Brain microvascular endothelial cell (primary cell): ENCODE results near the gene ZFP1.
"Not testable (repeated sequence)": the region's sequence is repeated elsewhere in the genome, so short reads cannot be mapped to it uniquely, and the experiment has no call there.

Experiments
- DNase-seq: peaks from one replicate; pipeline ENCODE4 v3.0.0-alpha.2; 2020
- H3K27ac ChIP-seq: fragments of 250-450 bp; sonication (Bioruptor Pico); 2 replicates; pipeline ENCODE4 v1.5.1; 2020; ENCODE audit warnings: mild to moderate bottlenecking, moderate library complexity
- H3K27me3 ChIP-seq: fragments of 250-450 bp; sonication (Bioruptor Pico); replicated peaks from 2 replicates; pipeline ENCODE4 v1.5.1; 2020; ENCODE audit warnings: mild to moderate bottlenecking
- H3K36me3 ChIP-seq: fragments of 250-450 bp; sonication (Bioruptor Pico); replicated peaks from 2 replicates; pipeline ENCODE4 v1.5.1; 2020; ENCODE audit warnings: mild to moderate bottlenecking
- H3K4me3 ChIP-seq: 2 replicates; pipeline ENCODE4 v1.5.1; 2011; ENCODE audit warnings: low read depth, mild to moderate bottlenecking, control low read depth, low read length, moderate library complexity
- in situ Hi-C: cut with HindIII; loops from 2 replicates; pipeline ENCODE4 v1.10.0; 2017; ENCODE audit warnings: low sequenced_read_pairs, low pct_ligation_motif_present
- TF ChIP-seq, protein P1 (sequence below): IDR thresholded peaks from 2 replicates; pipeline ENCODE4 v1.5.1; 2011; ENCODE audit warnings: low read depth, mild to moderate bottlenecking, moderate library complexity, low read length, control low read depth, inconsistent platforms; ENCODE audit errors: missing control alignments

Gene ZFP1

GRCh38 chr16:75206749-75207451 lies 58.6 kb downstream of the ZFP1 start, which contains the start of gene CTRB2:
CTRB2 (minus strand) TSS chr16:75207161; CDS start chr16:75207141, 20 bp downstream.
- no peak for DNase-seq
- Histone ChIP-seq H3K27ac (no peak within 1 kb of the TSS), H3K4me3 (no peak within 1 kb of the TSS), H3K36me3 (no peaks in the 10 kb centered on the region), H3K27me3 (no peaks in the 10 kb centered on the region)
- TF ChIP-seq, protein P1, sequence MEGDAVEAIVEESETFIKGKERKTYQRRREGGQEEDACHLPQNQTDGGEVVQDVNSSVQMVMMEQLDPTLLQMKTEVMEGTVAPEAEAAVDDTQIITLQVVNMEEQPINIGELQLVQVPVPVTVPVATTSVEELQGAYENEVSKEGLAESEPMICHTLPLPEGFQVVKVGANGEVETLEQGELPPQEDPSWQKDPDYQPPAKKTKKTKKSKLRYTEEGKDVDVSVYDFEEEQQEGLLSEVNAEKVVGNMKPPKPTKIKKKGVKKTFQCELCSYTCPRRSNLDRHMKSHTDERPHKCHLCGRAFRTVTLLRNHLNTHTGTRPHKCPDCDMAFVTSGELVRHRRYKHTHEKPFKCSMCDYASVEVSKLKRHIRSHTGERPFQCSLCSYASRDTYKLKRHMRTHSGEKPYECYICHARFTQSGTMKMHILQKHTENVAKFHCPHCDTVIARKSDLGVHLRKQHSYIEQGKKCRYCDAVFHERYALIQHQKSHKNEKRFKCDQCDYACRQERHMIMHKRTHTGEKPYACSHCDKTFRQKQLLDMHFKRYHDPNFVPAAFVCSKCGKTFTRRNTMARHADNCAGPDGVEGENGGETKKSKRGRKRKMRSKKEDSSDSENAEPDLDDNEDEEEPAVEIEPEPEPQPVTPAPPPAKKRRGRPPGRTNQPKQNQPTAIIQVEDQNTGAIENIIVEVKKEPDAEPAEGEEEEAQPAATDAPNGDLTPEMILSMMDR, result no peak
- in situ Hi-C loops, result no loop called here

- DNase-seq, result no peak
- Histone ChIP-seq H3K36me3 (no peaks in the 10 kb centered on the region), H3K4me3 (no peak overlapping the region), H3K27ac (no peak overlapping the region), H3K27me3 (no peaks in the 10 kb centered on the region)
- TF ChIP-seq, protein P1, result no peak
- in situ Hi-C loops, result no loop called here
These were observed 59.5 kb downstream of the ZFP1 start for GRCh38 chr16:75207831-75208230.

DNA sequence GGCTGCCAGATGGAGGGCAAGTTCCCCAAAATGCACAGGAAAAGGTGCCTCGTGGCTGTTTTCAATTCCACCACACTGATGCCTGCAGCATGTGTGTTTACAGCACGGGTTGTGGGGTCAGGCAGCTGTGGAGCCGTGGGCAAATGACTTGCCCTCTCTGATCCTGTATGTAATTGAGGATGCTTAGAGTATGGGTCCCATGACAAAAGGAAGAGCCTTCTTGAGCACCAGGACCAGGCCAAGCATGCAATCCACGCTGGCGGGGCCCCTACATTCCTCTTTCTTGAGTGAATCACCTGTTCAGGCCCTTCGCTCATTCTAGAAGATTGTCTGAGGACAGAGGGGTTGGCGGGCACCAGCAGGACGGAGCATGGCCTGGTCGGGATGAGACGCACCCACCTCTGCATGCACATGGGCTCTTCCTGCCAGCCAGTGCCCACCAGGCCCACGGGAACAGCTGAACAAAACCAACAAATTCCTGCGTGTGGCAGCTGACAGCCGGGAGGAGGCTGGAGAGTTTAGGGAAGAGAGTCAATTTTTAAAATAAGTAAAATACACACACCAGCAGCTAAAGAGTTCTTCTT lies 60.0 kb downstream of the ZFP1 start:
- Histone ChIP-seq H3K36me3 (no peaks in the 10 kb centered on the region), H3K4me3 (no peak overlapping the region), H3K27ac (no peak overlapping the region), H3K27me3 (no peaks in the 10 kb centered on the region)
- in situ Hi-C loops, result no loop called here
- TF ChIP-seq, protein P1, result no peak
- no peak for DNase-seq

- TF ChIP-seq, protein P1, result no peak
- H3K27me3 ChIP-seq, result no peaks in the 10 kb centered on the region
- H3K27ac ChIP-seq, result no peak overlapping the region
- no peak overlapping the region for H3K4me3 ChIP-seq
- in situ Hi-C loops, result no loop called here
- DNase-seq, result no peak
- H3K36me3 ChIP-seq, result no peaks in the 10 kb centered on the region
These were observed 60.7 kb downstream of the ZFP1 start for GRCh38 chr16:75208861-75209505.

- H3K27ac ChIP-seq, H3K27me3 ChIP-seq, H3K4me3 ChIP-seq, H3K36me3 ChIP-seq, in situ Hi-C loops, DNase-seq: not testable (repeated sequence)
These were observed 61.2 kb downstream of the ZFP1 start for GRCh38 chr16:75209514-75209913.

GRCh38 chr16:75209944-75210343 lies 61.6 kb downstream of the ZFP1 start:
- Histone ChIP-seq H3K4me3 (no peak overlapping the region), H3K36me3 (no peaks in the 10 kb centered on the region), H3K27ac (no peak overlapping the region), H3K27me3 (no peaks in the 10 kb centered on the region)
- DNase-seq, result no peak
- in situ Hi-C loops, result no loop called here
- TF ChIP-seq, protein P1, result no peak

DNA sequence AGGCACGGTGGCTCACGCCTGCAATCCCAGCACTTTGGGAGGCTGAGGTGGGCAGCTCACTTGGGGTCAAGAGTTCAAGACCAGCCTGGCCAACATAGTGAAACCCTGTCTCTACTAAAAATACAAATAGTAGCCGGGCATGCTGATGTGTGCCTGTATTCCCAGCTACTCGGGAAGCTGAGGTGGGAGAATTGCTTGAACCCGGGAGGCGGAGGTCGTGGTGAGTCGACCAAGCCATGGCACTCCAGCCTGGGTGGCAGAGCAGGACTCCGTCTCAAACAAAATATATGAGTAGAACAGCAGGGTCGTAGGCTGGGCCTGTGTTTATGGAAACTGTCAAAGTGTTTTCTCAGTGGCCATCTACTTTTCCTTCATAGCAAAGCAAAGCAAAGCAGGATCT lies 63.0 kb downstream of the ZFP1 start:
- H3K27me3 ChIP-seq, H3K36me3 ChIP-seq, H3K27ac ChIP-seq, in situ Hi-C loops, DNase-seq, H3K4me3 ChIP-seq: not testable (repeated sequence)
